SK-N-SH (cell line): Measurements from ENCODE around the gene UPF2. TPM values are rescaled to one million over a fixed set of nuclear protein-coding genes. Genes with fewer than 3 reads are reported as not detected.

ENCODE experiments used
- CTCF ChIA-PET: fragments of 300-600, 350-600 bp; formaldehyde crosslinking; extraction: SDS; loops from one replicate; lab custom pipeline; 2021; lab: Yijun Ruan, JAX
- POLR2A ChIA-PET: fragments of 350-600 bp; sonication (Branson Sonifier 250); formaldehyde crosslinking; extraction: SDS; loops from one replicate; lab custom pipeline; 2020; ENCODE audit warnings: antibody characterized with exemption, inconsistent platforms; lab: Yijun Ruan, JAX
- DNase-seq: peaks from one replicate; pipeline ENCODE4 v3.0.0; 2012
- H2AFZ ChIP-seq: fragments of 200-600 bp; sonication (generic); 2 replicates; pipeline ENCODE4 v1.8.1; 2016; ENCODE audit warnings: antibody characterized with exemption, mild to moderate bottlenecking, low read depth
- H3F3A ChIP-seq: fragments of 200-600 bp; sonication (generic); replicated peaks from 2 replicates; pipeline ENCODE3; 2016; ENCODE audit warnings: antibody characterized with exemption, mild to moderate bottlenecking; ENCODE audit not compliant: insufficient read depth
- H3K27ac ChIP-seq, 2 experiments: fragments of 200-500 bp in 1 of 2; fragments of 200-600 bp in 1 of 2; sonication (Bioruptor generic) in 1 of 2; sonication (generic), shearing (Covaris generic) in 1 of 2; 2 replicates each; pipeline versions ENCODE4 v1.5.1 to v1.6.1; 2014 to 2016; ENCODE audit warnings: low read depth in 2 of 2, inconsistent platforms in 1 of 2, low read length in 1 of 2, mild to moderate bottlenecking in 1 of 2, mixed read lengths in 1 of 2
- H3K27me3 ChIP-seq: fragments of 200-600 bp; sonication (generic), shearing (Covaris generic); 2 replicates; pipeline ENCODE4 v1.6.1; 2016; ENCODE audit warnings: mixed run types; ENCODE audit not compliant: insufficient read depth
- H3K36me3 ChIP-seq, 2 experiments: fragments of 200-500 bp in 1 of 2; fragments of 200-600 bp in 1 of 2; sonication (Bioruptor generic) in 1 of 2; sonication (generic) in 1 of 2; replicated peaks in 1 of 2; 2 replicates each; pipeline versions ENCODE3 to v1.5.1; 2014 to 2016; ENCODE audit warnings: low read length in 1 of 2, mild to moderate bottlenecking in 1 of 2; ENCODE audit not compliant: insufficient read depth in 2 of 2, control insufficient read depth in 1 of 2
- H3K4me1 ChIP-seq, 2 experiments: fragments of 200-500 bp in 1 of 2; fragments of 200-600 bp in 1 of 2; sonication (Bioruptor generic) in 1 of 2; sonication (generic), shearing (Covaris generic) in 1 of 2; 2 replicates each; pipeline versions ENCODE4 v1.5.1 to v1.6.1; 2014 to 2016; ENCODE audit warnings: low read depth in 1 of 2, low read length in 1 of 2, mixed run types in 1 of 2; ENCODE audit not compliant: insufficient read depth in 2 of 2, control insufficient read depth in 1 of 2
- H3K4me2 ChIP-seq: fragments of 200-600 bp; sonication (generic), shearing (Covaris generic); 2 replicates; pipeline ENCODE4 v1.6.1; 2017; ENCODE audit warnings: mixed run types
- H3K4me3 ChIP-seq, 2 experiments: fragments of 200-500 bp in 1 of 2; fragments of 200-600 bp in 1 of 2; sonication (Bioruptor generic) in 1 of 2; sonication (generic), shearing (Covaris generic) in 1 of 2; 2 replicates each; pipeline versions ENCODE4 v1.5.1 to v1.8.1; 2014 to 2016; ENCODE audit warnings: low read depth in 2 of 2, inconsistent platforms in 1 of 2, low read length in 1 of 2, mild to moderate bottlenecking in 1 of 2, mixed read lengths in 1 of 2, moderate library complexity in 1 of 2
- H3K79me2 ChIP-seq: fragments of 200-600 bp; sonication (generic); 2 replicates; pipeline ENCODE4 v1.8.1; 2017; ENCODE audit warnings: mild to moderate bottlenecking; ENCODE audit not compliant: insufficient read depth
- H3K9ac ChIP-seq: fragments of 200-600 bp; sonication (generic); 2 replicates; pipeline ENCODE4 v1.6.1; 2017; ENCODE audit warnings: mixed run types
- H3K9me2 ChIP-seq: fragments of 200-600 bp; sonication (generic); 2 replicates; pipeline ENCODE4 v1.6.1; 2017; ENCODE audit warnings: mixed run types
- H3K9me3 ChIP-seq: fragments of 200-600 bp; sonication (generic); 2 replicates; pipeline ENCODE4 v1.6.1; 2017; ENCODE audit warnings: mixed run types, mild to moderate bottlenecking, moderate library complexity
- H4K20me1 ChIP-seq: fragments of 200-600 bp; sonication (generic); 2 replicates; pipeline ENCODE4 v1.6.1; 2017; ENCODE audit warnings: mild to moderate bottlenecking, mixed run types; ENCODE audit not compliant: insufficient read depth
- FOSL2 ChIP-seq: IDR thresholded peaks from 2 replicates; pipeline ENCODE4 v1.4.0; 2012; ENCODE audit warnings: low read depth, mild to moderate bottlenecking, moderate library complexity, borderline replicate concordance
- GABPA ChIP-seq: IDR thresholded peaks from 2 replicates; pipeline ENCODE4 v1.4.0; 2012; ENCODE audit warnings: low read depth, mild to moderate bottlenecking
- JUND ChIP-seq: IDR thresholded peaks from 2 replicates; pipeline ENCODE4 v1.4.0; 2012
- MEF2A ChIP-seq: IDR thresholded peaks from 2 replicates; pipeline ENCODE4 v1.4.0; 2012; ENCODE audit warnings: low read depth, borderline replicate concordance
- NFIC ChIP-seq: IDR thresholded peaks from 2 replicates; pipeline ENCODE4 v1.4.0; 2012; ENCODE audit warnings: borderline replicate concordance
- NRF1 ChIP-seq: IDR thresholded peaks from 2 replicates; pipeline ENCODE4 v1.6.1; 2012; ENCODE audit warnings: low read depth, mild to moderate bottlenecking, low read length
- POLR2AphosphoS5 ChIP-seq: IDR thresholded peaks from 2 replicates; pipeline ENCODE4 v1.6.1; 2012; ENCODE audit warnings: low read depth, low read length
- RAD21 ChIP-seq: IDR thresholded peaks from 2 replicates; pipeline ENCODE4 v1.6.1; 2012; ENCODE audit warnings: mild to moderate bottlenecking, low read length
- RCOR1 ChIP-seq: fragments of 150-350 bp; IDR thresholded peaks from 2 replicates; pipeline ENCODE4 v1.6.1; 2017; ENCODE audit warnings: antibody characterized with exemption, low read length
- RFX5 ChIP-seq: IDR thresholded peaks from 2 replicates; pipeline ENCODE4 v1.6.1; 2012; ENCODE audit warnings: mild to moderate bottlenecking, improper control_type of control experiment, low read length
- RXRA ChIP-seq: IDR thresholded peaks from 2 replicates; pipeline ENCODE4 v1.4.0; 2012; ENCODE audit warnings: low read depth, mild to moderate bottlenecking, borderline replicate concordance
- SIN3A ChIP-seq: IDR thresholded peaks from 2 replicates; pipeline ENCODE4 v1.6.1; 2012; ENCODE audit warnings: low read depth, mild to moderate bottlenecking, low read length, moderate library complexity, borderline replicate concordance
- SMC3 ChIP-seq: IDR thresholded peaks from 2 replicates; pipeline ENCODE4 v1.6.1; 2012; ENCODE audit warnings: low read depth, low read length, improper control_type of control experiment
- TAF1 ChIP-seq: IDR thresholded peaks from 2 replicates; pipeline ENCODE4 v1.6.1; 2012; ENCODE audit warnings: low read depth, mild to moderate bottlenecking, low read length, moderate library complexity, borderline replicate concordance
- TCF12 ChIP-seq: IDR thresholded peaks from 2 replicates; pipeline ENCODE4 v1.4.0; 2012
- YY1 ChIP-seq: IDR thresholded peaks from 2 replicates; pipeline ENCODE4 v1.4.0; 2012; ENCODE audit warnings: low read depth, mild to moderate bottlenecking
- WGBS: methylation state at CpG from one replicate; pipeline ENCODE4 v1.1.6; 2017; ENCODE audit warnings: low lambda C conversion rate; 5-methylcytosine and 5-hydroxymethylcytosine counted together
- polyA plus RNA-seq, 3 experiments: library from polyadenylated mRNA; depleted of rRNA; stranded (reverse); fragments of >200 nt; gene quantifications; 2 replicates each; pipeline ENCODE4 v1.2.3, GENCODE V29; 2012
- TF ChIP-seq, protein P1 (sequence below): IDR thresholded peaks from 2 replicates; pipeline ENCODE4; 2012
- TF ChIP-seq, protein P2 (sequence below): fragments of 150-350 bp; IDR thresholded peaks from 2 replicates; pipeline ENCODE4 v1.6.1; 2016; ENCODE audit warnings: mild to moderate bottlenecking, low read depth, low read length
- TF ChIP-seq, protein P3 (sequence below): IDR thresholded peaks from 2 replicates; pipeline ENCODE4 v1.4.0; 2012; ENCODE audit warnings: low read depth, borderline replicate concordance

Gene UPF2
- polyA plus RNA-seq, 1 of the 3 experiments (the other 2 are of a cell fraction) = 4.7 TPM

DNA sequence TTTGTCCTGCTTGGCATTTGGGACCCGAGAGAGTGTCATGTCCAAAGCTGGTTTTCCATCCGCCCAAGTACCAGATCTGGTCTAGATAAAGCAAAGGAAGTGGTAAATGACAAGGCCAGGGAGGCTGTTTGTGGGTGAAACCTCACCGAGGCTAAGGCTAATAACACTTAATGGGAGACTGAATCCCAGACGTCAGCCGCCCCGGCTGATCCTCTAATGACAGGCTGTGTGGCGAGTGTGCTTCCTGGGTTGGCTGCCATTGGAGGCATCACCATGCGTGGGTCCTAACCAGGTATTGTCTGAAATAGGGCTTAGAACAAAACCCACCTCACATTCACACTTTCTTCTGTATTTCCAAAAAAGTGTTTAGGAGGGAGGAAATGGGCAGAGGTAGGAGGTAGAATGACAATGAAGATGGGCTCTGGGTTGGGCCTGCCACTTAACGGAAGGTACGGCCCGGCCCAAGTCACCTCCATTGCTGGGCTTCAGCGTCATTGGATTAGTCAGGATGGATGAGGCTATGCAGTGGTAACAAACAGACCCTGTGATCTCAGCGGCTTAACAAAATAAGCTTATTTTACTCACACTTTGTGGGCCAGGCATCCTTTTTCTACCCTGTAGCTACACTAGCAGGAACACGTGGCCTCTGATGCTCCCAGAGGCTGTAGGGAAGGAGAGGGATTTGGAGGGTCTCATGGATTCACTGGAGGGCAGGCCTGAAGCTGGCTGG is 159.8 kb downstream of the UPF2 start (continued):
- TF ChIP-seq MEF2A (no peak), SMC3 (no peak), RFX5 (no peak), RCOR1 (no peak), YY1 (no peak), FOSL2 (no peak)
- TF ChIP-seq, protein P1, sequence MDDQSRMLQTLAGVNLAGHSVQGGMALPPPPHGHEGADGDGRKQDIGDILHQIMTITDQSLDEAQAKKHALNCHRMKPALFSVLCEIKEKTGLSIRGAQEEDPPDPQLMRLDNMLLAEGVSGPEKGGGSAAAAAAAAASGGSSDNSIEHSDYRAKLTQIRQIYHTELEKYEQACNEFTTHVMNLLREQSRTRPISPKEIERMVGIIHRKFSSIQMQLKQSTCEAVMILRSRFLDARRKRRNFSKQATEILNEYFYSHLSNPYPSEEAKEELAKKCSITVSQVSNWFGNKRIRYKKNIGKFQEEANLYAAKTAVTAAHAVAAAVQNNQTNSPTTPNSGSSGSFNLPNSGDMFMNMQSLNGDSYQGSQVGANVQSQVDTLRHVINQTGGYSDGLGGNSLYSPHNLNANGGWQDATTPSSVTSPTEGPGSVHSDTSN = no peak

DNA sequence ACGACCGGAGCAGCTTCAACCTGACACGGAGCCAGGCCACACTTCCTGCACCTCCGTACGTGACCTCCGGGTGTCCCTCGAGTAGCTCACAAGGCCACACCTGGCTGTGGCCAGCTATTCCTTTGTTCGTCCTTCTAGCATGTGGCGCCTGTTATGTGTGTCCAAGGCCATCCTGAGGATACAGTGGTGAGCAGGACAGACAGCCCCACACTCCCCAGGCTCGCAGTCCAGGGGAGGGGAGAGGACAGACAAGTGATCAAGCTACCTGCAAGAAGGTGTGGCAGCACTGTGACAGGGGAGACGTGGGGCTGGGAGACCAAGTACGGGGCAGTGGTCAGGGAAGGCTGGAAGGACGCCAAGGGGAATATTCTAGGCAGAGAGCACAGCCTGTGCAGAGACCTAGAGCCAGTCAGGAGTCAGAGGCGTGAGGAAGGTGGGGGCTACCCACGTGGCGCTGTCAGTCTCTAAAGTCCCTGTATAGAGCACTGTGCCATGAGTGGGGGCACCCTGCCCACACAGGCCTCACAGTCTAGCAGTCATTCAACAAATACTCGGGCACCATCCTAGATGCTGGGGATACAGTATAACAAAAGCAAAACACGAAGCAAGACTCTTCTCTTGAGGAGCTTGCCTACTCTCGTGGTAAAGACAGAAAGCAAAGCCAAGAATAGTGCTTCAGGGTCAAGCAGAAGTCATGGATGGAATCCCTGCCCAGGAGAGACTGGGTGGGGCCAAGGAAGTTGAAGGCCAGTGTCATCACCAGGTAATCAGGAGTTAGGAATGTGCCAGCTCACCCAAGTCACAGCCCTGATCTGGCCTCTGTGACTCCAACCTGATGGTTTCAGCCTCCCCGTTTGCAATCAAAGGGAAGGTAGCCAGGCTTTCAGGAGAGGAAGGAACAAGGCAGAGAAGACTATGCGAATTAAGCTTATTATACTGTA is 160.9 kb downstream of the UPF2 start:
- WGBS = 86% methylated on average over 21 of the region's 21 CpGs
- DNase-seq = no peak
- POLR2A ChIA-PET = interaction anchor here (0.7 kb wide), 1 partner anchor 9 kb away, joined by 4 read pairs; no protein-coding TSS in a partner anchor

DNA sequence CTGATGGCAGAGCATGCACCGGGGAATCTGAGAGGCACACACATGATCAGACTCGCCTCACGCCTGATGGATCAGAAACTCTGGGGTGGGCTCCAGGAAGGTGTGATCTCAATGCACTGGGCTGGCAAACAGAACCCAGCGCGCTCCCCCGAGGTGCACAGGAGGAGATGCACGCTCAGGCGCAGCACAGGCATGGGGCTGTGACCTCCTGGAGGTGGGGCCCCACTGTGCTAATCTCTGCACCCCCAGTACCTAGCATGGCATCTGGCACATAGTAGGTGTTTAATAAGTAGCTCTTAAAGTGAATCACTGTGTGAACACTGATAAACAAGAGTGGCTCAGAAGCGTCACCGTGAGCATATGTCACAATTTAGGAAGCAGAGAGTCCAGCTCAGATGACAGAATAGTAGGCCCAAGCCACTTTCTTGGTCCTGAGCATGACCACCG is 161.6 kb downstream of the UPF2 start:
- no peak overlapping the region for H3K9ac ChIP-seq
- no peak for TF ChIP-seq NFIC
- TF ChIP-seq NRF1 = no peak
- TF ChIP-seq TAF1 = no peak
- TF ChIP-seq JUND = no peak
- TF ChIP-seq, protein P2, sequence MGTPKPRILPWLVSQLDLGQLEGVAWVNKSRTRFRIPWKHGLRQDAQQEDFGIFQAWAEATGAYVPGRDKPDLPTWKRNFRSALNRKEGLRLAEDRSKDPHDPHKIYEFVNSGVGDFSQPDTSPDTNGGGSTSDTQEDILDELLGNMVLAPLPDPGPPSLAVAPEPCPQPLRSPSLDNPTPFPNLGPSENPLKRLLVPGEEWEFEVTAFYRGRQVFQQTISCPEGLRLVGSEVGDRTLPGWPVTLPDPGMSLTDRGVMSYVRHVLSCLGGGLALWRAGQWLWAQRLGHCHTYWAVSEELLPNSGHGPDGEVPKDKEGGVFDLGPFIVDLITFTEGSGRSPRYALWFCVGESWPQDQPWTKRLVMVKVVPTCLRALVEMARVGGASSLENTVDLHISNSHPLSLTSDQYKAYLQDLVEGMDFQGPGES = no peak
- TF ChIP-seq TCF12 = no peak
- TF ChIP-seq, protein P1 = no peak
- TF ChIP-seq, protein P3, sequence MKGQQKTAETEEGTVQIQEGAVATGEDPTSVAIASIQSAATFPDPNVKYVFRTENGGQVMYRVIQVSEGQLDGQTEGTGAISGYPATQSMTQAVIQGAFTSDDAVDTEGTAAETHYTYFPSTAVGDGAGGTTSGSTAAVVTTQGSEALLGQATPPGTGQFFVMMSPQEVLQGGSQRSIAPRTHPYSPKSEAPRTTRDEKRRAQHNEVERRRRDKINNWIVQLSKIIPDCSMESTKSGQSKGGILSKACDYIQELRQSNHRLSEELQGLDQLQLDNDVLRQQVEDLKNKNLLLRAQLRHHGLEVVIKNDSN = no peak
- TF ChIP-seq POLR2AphosphoS5 = no peak
- TF ChIP-seq SMC3 = no peak
- no peak for TF ChIP-seq GABPA
- no peak for TF ChIP-seq RAD21
- no peak for TF ChIP-seq YY1
- no peak for TF ChIP-seq RXRA
- TF ChIP-seq SIN3A = no peak

More for the DNA sequence above, 160.9 kb downstream of the UPF2 start:
- Histone ChIP-seq H3K9me3 (no peaks in the 10 kb centered on the region), H4K20me1 (no peaks in the 10 kb centered on the region), H3K27ac (no peak overlapping the region), H3K4me2 (no peak overlapping the region), H3K4me1 (no peaks in the 10 kb centered on the region), H3K9ac (no peak overlapping the region), H3K36me3 (no peaks in the 10 kb centered on the region), H2AFZ (no peak overlapping the region), H3K79me2 (no peaks in the 10 kb centered on the region), H3K27me3 (no peaks in the 10 kb centered on the region), H3F3A (no peaks in the 10 kb centered on the region), H3K4me3 (no peak overlapping the region), H3K9me2 (no peaks in the 10 kb centered on the region)
- CTCF ChIA-PET = interaction anchor here (0.6 to 1.3 kb wide), 3 partner anchors 13 to 124 kb away, joined by 3 to 5 read pairs (median 3); no protein-coding TSS in a partner anchor
- TF ChIP-seq NFIC = no peak
- no peak for TF ChIP-seq TAF1

More for the DNA sequence above, 161.6 kb downstream of the UPF2 start:
- no peaks in the 10 kb centered on the region for H3K36me3 ChIP-seq
- DNase-seq = no peak
- H3F3A ChIP-seq = no peaks in the 10 kb centered on the region
- WGBS = 92% methylated on average over 9 of the region's 11 CpGs
- no peaks in the 10 kb centered on the region for H4K20me1 ChIP-seq
- H3K27me3 ChIP-seq = no peaks in the 10 kb centered on the region
- no peak overlapping the region for H3K4me2 ChIP-seq
- CTCF ChIA-PET = interaction anchor here (0.6 to 1.1 kb wide), 2 partner anchors 13 to 62 kb away, joined by 3 read pairs; no protein-coding TSS in a partner anchor
- no peak overlapping the region for H3K4me3 ChIP-seq
- POLR2A ChIA-PET = no interaction called here
- H3K27ac ChIP-seq = no peak overlapping the region
- H3K79me2 ChIP-seq = no peaks in the 10 kb centered on the region
- no peaks in the 10 kb centered on the region for H3K4me1 ChIP-seq
- H3K9me3 ChIP-seq = no peaks in the 10 kb centered on the region
- H3K9me2 ChIP-seq = no peaks in the 10 kb centered on the region
- no peak overlapping the region for H2AFZ ChIP-seq
